AG04450 (cell line): ENCODE measurements around the gene FSCN2. TPM values are rescaled to one million over a fixed set of nuclear protein-coding genes. Genes with fewer than 3 reads are reported as not detected.
A peak's percentile ranks its signal among the peaks of the same experiment; 100 is the strongest.

Source experiments
- CTCF ChIA-PET: fragments of 300-600, 350-600 bp; formaldehyde crosslinking; extraction: SDS; loops from one replicate; lab custom pipeline; 2022; ENCODE audit warnings: antibody characterized with exemption, inconsistent platforms; lab: Charles Lee
- POLR2A ChIA-PET: fragments of 350-600 bp; formaldehyde crosslinking; extraction: SDS; loops from one replicate; lab custom pipeline; 2021; ENCODE audit warnings: antibody characterized with exemption, inconsistent platforms; lab: Yijun Ruan, JAX
- DNase-seq: peaks from one replicate; pipeline ENCODE4 v3.0.0-alpha.2; 2011; ENCODE audit warnings: low read depth, low spot score
- H3K27ac ChIP-seq: one replicate; pipeline ENCODE4 v1.5.1; 2012; ENCODE audit warnings: low read depth, low read length, control low read depth
- H3K27me3 ChIP-seq: one replicate; pipeline ENCODE4 v1.6.0; 2012; ENCODE audit warnings: low read length; ENCODE audit not compliant: control insufficient read depth, insufficient read depth
- H3K4me3 ChIP-seq: 2 replicates; pipeline ENCODE4 v1.5.1; 2011; ENCODE audit warnings: mild to moderate bottlenecking, low read depth, low read length, control low read depth
- H3K9me3 ChIP-seq: 2 replicates; pipeline ENCODE4 v1.5.1; 2012; ENCODE audit warnings: low read length; ENCODE audit not compliant: control insufficient read depth, insufficient read depth
- CTCF ChIP-seq: IDR thresholded peaks from 2 replicates; pipeline ENCODE4 v1.5.1; 2011; ENCODE audit warnings: low read depth, low read length, control low read depth, inconsistent platforms
- polyA plus RNA-seq: library from polyadenylated mRNA; depleted of rRNA; stranded (reverse); fragments of >200 nt; gene quantifications from 2 replicates; pipeline ENCODE4 v1.2.3, GENCODE V29; 2011

FSCN2 gene
- polyA plus RNA-seq, 1 experiment, result 0.26 TPM

GRCh38 chr17:81517339-81518112 lies 10.7 kb upstream of the FSCN2 start:
- H3K9me3 ChIP-seq, result no peaks in the 10 kb centered on the region; the same call in 1 of the 2 replicates
- TF ChIP-seq CTCF, result no peak
- ChIA-PET CTCF (interaction anchor here (2.7 kb wide), 1 partner anchor 84 kb away, joined by 19 read pairs; no protein-coding TSS in a partner anchor), POLR2A (interaction anchor here (1.0 to 1.4 kb wide), 2 partner anchors 10 to 20 kb away, joined by 3 to 14 read pairs; no protein-coding TSS in a partner anchor)
- DNase-seq, result no peak
- H3K27me3 ChIP-seq, result no peaks in the 10 kb centered on the region
- peak overlapping the region; percentile 17; the same call in 1 of the 2 replicates for H3K4me3 ChIP-seq
- H3K27ac ChIP-seq, result no peak overlapping the region

- no peak for TF ChIP-seq CTCF
- POLR2A ChIA-PET, result interaction anchor here (0.8 to 1.0 kb wide), 2 partner anchors 20 to 123 kb away, joined by 3 read pairs; partner anchors contain the start of gene BAHCC1
- Histone ChIP-seq H3K9me3 (no peaks in the 10 kb centered on the region; the same call in 1 of the 2 replicates), H3K4me3 (peak overlapping the region; percentile 51), H3K27me3 (peaks cover 2% of the 10 kb centered on the region), H3K27ac (peak overlapping the region; percentile 11)
- CTCF ChIA-PET, result interaction anchor here (0.6 to 2.7 kb wide), 2 partner anchors 69 to 83 kb away, joined by 7 to 19 read pairs; no protein-coding TSS in a partner anchor
- no peak for DNase-seq
Observed at GRCh38 chr17:81518113-81518784, 9.9 kb upstream of the FSCN2 start.

GRCh38 chr17:81518785-81519283 lies 9.3 kb upstream of the FSCN2 start:
- Histone ChIP-seq H3K27ac (peak overlapping the region; percentile 11), H3K4me3 (peak overlapping the region; percentile 51), H3K27me3 (peaks cover 2% of the 10 kb centered on the region), H3K9me3 (no peaks in the 10 kb centered on the region; the same call in 1 of the 2 replicates)
- ChIA-PET POLR2A (interaction anchor here (0.8 to 1.0 kb wide), 2 partner anchors 19 to 124 kb away, joined by 3 read pairs; partner anchors contain the start of gene BAHCC1), CTCF (interaction anchor here (0.6 to 2.7 kb wide), 2 partner anchors 68 to 82 kb away, joined by 7 to 19 read pairs; no protein-coding TSS in a partner anchor)
- no peak for DNase-seq
- TF ChIP-seq CTCF, result no peak

GRCh38 chr17:81519284-81520020 lies 8.7 kb upstream of the FSCN2 start:
- H3K27me3 ChIP-seq, result peaks cover 2% of the 10 kb centered on the region
- peak overlapping the region; percentile 51 for H3K4me3 ChIP-seq
- ChIA-PET CTCF (interaction anchor here (2.7 kb wide), 1 partner anchor 82 kb away, joined by 19 read pairs; no protein-coding TSS in a partner anchor), POLR2A (interaction anchor here (0.8 kb wide), 1 partner anchor 124 kb away, joined by 3 read pairs; the partner anchor contains the start of gene BAHCC1)
- DNase-seq, result no peak
- no peaks in the 10 kb centered on the region; the same call in 1 of the 2 replicates for H3K9me3 ChIP-seq
- no peak overlapping the region for H3K27ac ChIP-seq
- peak; percentile 12; the same call in 1 of the 2 replicates for TF ChIP-seq CTCF
